GM23338 (cell line): ENCODE measurements around the gene WDR27. TPM values are rescaled to one million over a fixed set of nuclear protein-coding genes. Genes with fewer than 3 reads are reported as not detected.

Source experiments
- ATAC-seq: fragments of 200-7000 bp; cut with Tn5 transposase; 3 replicates; pipeline ENCODE4 v1.9.1; 2020
- DNase-seq: peaks from one replicate; pipeline ENCODE4 v3.0.0-alpha.2; 2015; ENCODE audit warnings: low spot score
- H2AFZ ChIP-seq: fragments of 200-600 bp; sonication (generic); 2 replicates; pipeline ENCODE4 v1.8.0; 2016; ENCODE audit warnings: antibody characterized with exemption, mild to moderate bottlenecking, moderate library complexity
- H3F3A ChIP-seq: fragments of 200-600 bp; sonication (generic); replicated peaks from 2 replicates; pipeline ENCODE4 v1.8.0; 2017; ENCODE audit warnings: antibody characterized with exemption, mixed run types, low read depth
- H3K27ac ChIP-seq: fragments of 200-600 bp; sonication (generic); 2 replicates; pipeline ENCODE4 v1.6.1; 2016; ENCODE audit warnings: low read depth
- H3K27me3 ChIP-seq: fragments of 200-600 bp; sonication (generic); 2 replicates; pipeline ENCODE4 v1.8.0; 2016; ENCODE audit warnings: mild to moderate bottlenecking, mixed run types, moderate library complexity; ENCODE audit not compliant: insufficient read depth
- H3K36me3 ChIP-seq: fragments of 200-600 bp; sonication (generic); 2 replicates; pipeline ENCODE4 v1.8.0; 2016; ENCODE audit warnings: mild to moderate bottlenecking; ENCODE audit not compliant: insufficient read depth
- H3K4me1 ChIP-seq: fragments of 200-600 bp; sonication (generic); 2 replicates; pipeline ENCODE4 v1.8.0; 2016; ENCODE audit warnings: mild to moderate bottlenecking, moderate library complexity; ENCODE audit not compliant: insufficient read depth
- H3K4me2 ChIP-seq: fragments of 200-600 bp; sonication (generic); 2 replicates; pipeline ENCODE4 v1.7.1; 2017; ENCODE audit warnings: mixed run types
- H3K4me3 ChIP-seq: fragments of 200-600 bp; sonication (generic); 2 replicates; pipeline ENCODE4 v1.6.1; 2016; ENCODE audit warnings: mixed run types
- H3K79me2 ChIP-seq: fragments of 200-600 bp; sonication (generic); replicated peaks from 2 replicates; pipeline ENCODE4 v1.8.0; 2017; ENCODE audit warnings: mild to moderate bottlenecking; ENCODE audit not compliant: insufficient read depth
- H3K9me2 ChIP-seq: fragments of 200-600 bp; sonication (generic); 2 replicates; pipeline ENCODE4 v1.8.0; 2017; ENCODE audit not compliant: insufficient read depth
- H4K20me1 ChIP-seq: fragments of 200-600 bp; sonication (generic); replicated peaks from 2 replicates; pipeline ENCODE4 v1.8.0; 2017; ENCODE audit warnings: mild to moderate bottlenecking; ENCODE audit not compliant: insufficient read depth
- H3K27ac Mint-ChIP-seq: 2 replicates; pipeline ENCODE4 v1.8.0; 2020; ENCODE audit warnings: inconsistent platforms, mild to moderate bottlenecking, moderate library complexity, mixed read lengths
- H3K27me3 Mint-ChIP-seq: 3 replicates; pipeline ENCODE4 v1.8.0; 2022; ENCODE audit warnings: low read depth, mild to moderate bottlenecking, moderate library complexity, mixed read lengths, inconsistent platforms; ENCODE audit not compliant: insufficient read depth, poor library complexity
- H3K36me3 Mint-ChIP-seq: 3 replicates; pipeline ENCODE4 v1.8.0; 2021; ENCODE audit warnings: low read depth, mild to moderate bottlenecking, inconsistent platforms, moderate library complexity, mixed read lengths
- H3K4me1 Mint-ChIP-seq: 3 replicates; pipeline ENCODE4 v1.8.0; 2020; ENCODE audit warnings: mild to moderate bottlenecking, inconsistent platforms, mixed read lengths
- H3K4me3 Mint-ChIP-seq: 3 replicates; pipeline ENCODE4 v1.8.0; 2021; ENCODE audit warnings: moderate library complexity, mild to moderate bottlenecking, inconsistent platforms, mixed read lengths
- H3K9me3 Mint-ChIP-seq: 3 replicates; pipeline ENCODE4 v1.8.0; 2020; ENCODE audit warnings: moderate library complexity, mild to moderate bottlenecking, inconsistent platforms, mixed read lengths
- CREB1 ChIP-seq: fragments of 250-450 bp; sonication (Bioruptor Pico); IDR thresholded peaks from 2 replicates; pipeline ENCODE4 v1.5.0; 2020; ENCODE audit warnings: low read depth, mild to moderate bottlenecking, moderate library complexity
- CTCF ChIP-seq, 2 experiments: fragments of 200-600 bp in 1 of 2; sonication (generic) in 1 of 2; conservative IDR thresholded peaks; 2 replicates each; pipeline versions ENCODE4 v1.5.1 to v1.6.1; 2016 to 2017; ENCODE audit warnings: antibody characterized with exemption in 2 of 2, low read depth in 2 of 2, mild to moderate bottlenecking in 2 of 2, moderate library complexity in 1 of 2
- EZH2 ChIP-seq: fragments of 200-600 bp; sonication (generic); IDR thresholded peaks from one replicate; pipeline ENCODE4 v1.8.0; 2017; ENCODE audit warnings: antibody characterized with exemption, mild to moderate bottlenecking, low read depth; ENCODE audit not compliant: unreplicated experiment
- EZH2phosphoT487 ChIP-seq: fragments of 200-600 bp; sonication (generic); IDR thresholded peaks from one replicate; pipeline ENCODE4 v1.8.1; 2018; ENCODE audit warnings: antibody characterized with exemption; ENCODE audit not compliant: unreplicated experiment
- JUNB ChIP-seq: IDR thresholded peaks from one replicate; pipeline ENCODE4 v1.6.1; 2016; ENCODE audit warnings: antibody characterized with exemption; ENCODE audit not compliant: unreplicated experiment
- NANOG ChIP-seq: IDR thresholded peaks from 2 replicates; pipeline ENCODE4 v1.6.1; 2016; ENCODE audit warnings: antibody characterized with exemption, borderline replicate concordance
- POLR2AphosphoS5 ChIP-seq: IDR thresholded peaks from 2 replicates; pipeline ENCODE4 v1.6.1; 2016; ENCODE audit warnings: antibody characterized with exemption, low read depth
- STAT1 ChIP-seq: IDR thresholded peaks from one replicate; pipeline ENCODE4 v1.6.1; 2016; ENCODE audit warnings: antibody characterized with exemption; ENCODE audit not compliant: unreplicated experiment
- ZNF114 ChIP-seq: fragments of 250-450 bp; sonication (Bioruptor Pico); IDR thresholded peaks from 2 replicates; pipeline ENCODE4 v1.5.0; 2020; ENCODE audit warnings: mild to moderate bottlenecking, moderate library complexity
- ZNF331 ChIP-seq: fragments of 250-450 bp; sonication (Bioruptor Pico); IDR thresholded peaks from 2 replicates; pipeline ENCODE4 v1.5.0; 2020; ENCODE audit warnings: low read depth, mild to moderate bottlenecking, moderate library complexity
- ZNF462 ChIP-seq: fragments of 250-450 bp; sonication (Bioruptor Pico); IDR thresholded peaks from 2 replicates; pipeline ENCODE4 v1.5.0; 2020; ENCODE audit warnings: mild to moderate bottlenecking, moderate library complexity
- polyA plus RNA-seq: library from polyadenylated mRNA; unstranded; fragments of >200 nt; fragmentation: Nextera tagmentation; extraction: Ambion mirVana; gene quantifications from 2 replicates; pipeline ENCODE4 v1.2.1, GENCODE V29; 2016
- total RNA-seq: library from RNA; depleted of rRNA; stranded (reverse); fragments of >200 nt; shearing (Covaris generic); gene quantifications from 2 replicates; pipeline ENCODE4 v1.2.3, GENCODE V29; 2014
- TF ChIP-seq, protein P1 (sequence below): IDR thresholded peaks from one replicate; pipeline ENCODE4 v1.6.1; 2018; ENCODE audit warnings: antibody characterized with exemption; ENCODE audit not compliant: unreplicated experiment
- TF ChIP-seq, protein P2 (sequence below): IDR thresholded peaks from 2 replicates; pipeline ENCODE4 v1.6.1; 2016; ENCODE audit warnings: antibody characterized with exemption

WDR27 gene
- total and polyA plus RNA-seq, 2 experiments from 2014 or later = 55.3 to 80.4 TPM

DNA sequence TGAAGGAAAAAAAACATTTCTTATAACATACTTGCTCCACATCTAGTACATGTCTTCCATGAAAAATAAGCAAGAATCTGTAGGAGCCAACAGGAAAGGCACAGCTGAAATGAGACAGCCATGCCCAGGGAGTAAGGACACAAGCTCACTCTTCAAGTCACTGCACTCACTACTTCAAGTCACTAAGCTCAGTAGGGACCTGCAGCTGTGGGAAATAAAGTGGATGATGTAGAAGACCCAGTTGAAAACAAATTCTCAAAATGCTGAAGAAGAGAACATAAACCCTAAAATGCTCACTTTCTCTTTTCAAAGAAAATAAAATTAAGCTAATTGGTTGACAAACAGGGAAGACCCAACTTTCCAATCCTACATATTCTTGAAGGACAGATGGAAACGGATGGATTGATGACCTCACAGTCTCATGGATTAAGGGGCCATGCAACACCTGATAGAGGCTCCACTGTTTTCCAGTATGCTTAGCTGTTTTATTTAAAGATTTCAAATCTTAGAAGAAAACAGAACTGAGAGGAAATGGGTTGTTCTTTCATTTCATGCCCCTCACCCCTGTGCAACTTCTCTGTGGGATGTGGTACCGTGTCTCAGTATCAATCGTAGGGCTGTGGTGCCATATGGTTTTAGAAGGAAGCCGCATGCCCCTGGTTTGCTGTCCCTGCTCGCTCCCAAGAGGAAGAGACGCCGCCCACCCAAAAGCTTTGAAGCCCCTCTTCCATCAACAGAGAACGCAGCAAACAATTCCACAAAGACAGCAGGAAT lies 133.3 kb downstream of the WDR27 start:
- no peak overlapping the region for H3K4me3 Mint-ChIP-seq
- peaks cover 6% of the 10 kb centered on the region for H3K27me3 Mint-ChIP-seq
- H3K27ac ChIP-seq = no peak overlapping the region
- H3K27me3 ChIP-seq = no peaks in the 10 kb centered on the region
- DNase-seq (no peak), ATAC-seq (no peak)
- H3K9me3 Mint-ChIP-seq = no peaks in the 10 kb centered on the region
- no peak overlapping the region for H2AFZ ChIP-seq
- TF ChIP-seq STAT1 (no peak), NANOG (no peak), ZNF331 (CRISPR knock-in tag) (no peak), ZNF462 (CRISPR knock-in tag) (no peak), JUNB (no peak), POLR2AphosphoS5 (no peak), EZH2 (no peak), ZNF114 (no peak), EZH2phosphoT487 (no peak), CREB1 (CRISPR knock-in tag) (no peak), CTCF (conservative IDR thresholded peaks at IDR 0.05; ENCODE audit: low read depth in 2 of 2) (no peak)
- TF ChIP-seq, protein P1, sequence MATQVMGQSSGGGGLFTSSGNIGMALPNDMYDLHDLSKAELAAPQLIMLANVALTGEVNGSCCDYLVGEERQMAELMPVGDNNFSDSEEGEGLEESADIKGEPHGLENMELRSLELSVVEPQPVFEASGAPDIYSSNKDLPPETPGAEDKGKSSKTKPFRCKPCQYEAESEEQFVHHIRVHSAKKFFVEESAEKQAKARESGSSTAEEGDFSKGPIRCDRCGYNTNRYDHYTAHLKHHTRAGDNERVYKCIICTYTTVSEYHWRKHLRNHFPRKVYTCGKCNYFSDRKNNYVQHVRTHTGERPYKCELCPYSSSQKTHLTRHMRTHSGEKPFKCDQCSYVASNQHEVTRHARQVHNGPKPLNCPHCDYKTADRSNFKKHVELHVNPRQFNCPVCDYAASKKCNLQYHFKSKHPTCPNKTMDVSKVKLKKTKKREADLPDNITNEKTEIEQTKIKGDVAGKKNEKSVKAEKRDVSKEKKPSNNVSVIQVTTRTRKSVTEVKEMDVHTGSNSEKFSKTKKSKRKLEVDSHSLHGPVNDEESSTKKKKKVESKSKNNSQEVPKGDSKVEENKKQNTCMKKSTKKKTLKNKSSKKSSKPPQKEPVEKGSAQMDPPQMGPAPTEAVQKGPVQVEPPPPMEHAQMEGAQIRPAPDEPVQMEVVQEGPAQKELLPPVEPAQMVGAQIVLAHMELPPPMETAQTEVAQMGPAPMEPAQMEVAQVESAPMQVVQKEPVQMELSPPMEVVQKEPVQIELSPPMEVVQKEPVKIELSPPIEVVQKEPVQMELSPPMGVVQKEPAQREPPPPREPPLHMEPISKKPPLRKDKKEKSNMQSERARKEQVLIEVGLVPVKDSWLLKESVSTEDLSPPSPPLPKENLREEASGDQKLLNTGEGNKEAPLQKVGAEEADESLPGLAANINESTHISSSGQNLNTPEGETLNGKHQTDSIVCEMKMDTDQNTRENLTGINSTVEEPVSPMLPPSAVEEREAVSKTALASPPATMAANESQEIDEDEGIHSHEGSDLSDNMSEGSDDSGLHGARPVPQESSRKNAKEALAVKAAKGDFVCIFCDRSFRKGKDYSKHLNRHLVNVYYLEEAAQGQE = no peak
- TF ChIP-seq, protein P2, sequence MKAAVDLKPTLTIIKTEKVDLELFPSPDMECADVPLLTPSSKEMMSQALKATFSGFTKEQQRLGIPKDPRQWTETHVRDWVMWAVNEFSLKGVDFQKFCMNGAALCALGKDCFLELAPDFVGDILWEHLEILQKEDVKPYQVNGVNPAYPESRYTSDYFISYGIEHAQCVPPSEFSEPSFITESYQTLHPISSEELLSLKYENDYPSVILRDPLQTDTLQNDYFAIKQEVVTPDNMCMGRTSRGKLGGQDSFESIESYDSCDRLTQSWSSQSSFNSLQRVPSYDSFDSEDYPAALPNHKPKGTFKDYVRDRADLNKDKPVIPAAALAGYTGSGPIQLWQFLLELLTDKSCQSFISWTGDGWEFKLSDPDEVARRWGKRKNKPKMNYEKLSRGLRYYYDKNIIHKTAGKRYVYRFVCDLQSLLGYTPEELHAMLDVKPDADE = no peak
- H3K9me2 ChIP-seq = no peaks in the 10 kb centered on the region
- H4K20me1 ChIP-seq = no peaks in the 10 kb centered on the region
- H3K4me3 ChIP-seq = no peak overlapping the region
- H3K4me1 ChIP-seq = no peaks in the 10 kb centered on the region
- no peak overlapping the region for H3K4me2 ChIP-seq
- H3K36me3 ChIP-seq = no peaks in the 10 kb centered on the region
- no peaks in the 10 kb centered on the region for H3F3A ChIP-seq
- peaks cover 10% of the 10 kb centered on the region for H3K36me3 Mint-ChIP-seq
- H3K4me1 Mint-ChIP-seq = no peaks in the 10 kb centered on the region
- no peak overlapping the region for H3K27ac Mint-ChIP-seq
- H3K79me2 ChIP-seq = no peaks in the 10 kb centered on the region
